ENCODE data around the gene ST3GAL3. TPM values are rescaled to one million over a fixed set of nuclear protein-coding genes. Genes with fewer than 3 reads are reported as not detected.
A peak's percentile ranks its signal among the peaks of the same experiment; 100 is the strongest.

Gene ST3GAL3
- total RNA-seq, 4 donors from 2014 or later: 4.4 to 19.0 (median 6.1) TPM

- H3K27ac ChIP-seq: no peak overlapping the region
- H3K4me3 ChIP-seq: no peak overlapping the region
- DNase-seq: no peak
- H3K27me3 ChIP-seq: no peaks in the 10 kb centered on the region
- peaks cover 0 to 6% (median 0%) of the 10 kb centered on the region in 4 donors for H3K4me1 ChIP-seq
- no peaks in the 10 kb centered on the region for H3K9me3 ChIP-seq
- H3K36me3 ChIP-seq: no peaks in the 10 kb centered on the region
- TF ChIP-seq CTCF (IDR thresholded peaks at IDR 0.05): no peak
- no peak for TF ChIP-seq POLR2A (IDR thresholded peaks at IDR 0.05)
Observed at GRCh38 chr1:43847882-43848281, 140.5 kb downstream of the ST3GAL3 start.

GRCh38 chr1:43849670-43850069, 142.3 kb downstream of the ST3GAL3 start:
- no peaks in the 10 kb centered on the region for H3K27me3 ChIP-seq
- H3K27ac ChIP-seq: no peak overlapping the region
- TF ChIP-seq POLR2A (IDR thresholded peaks at IDR 0.05): no peak
- no peak for TF ChIP-seq CTCF (IDR thresholded peaks at IDR 0.05)
- no peaks in the 10 kb centered on the region for H3K36me3 ChIP-seq
- peaks cover 0 to 8% (median 0%) of the 10 kb centered on the region in 4 donors for H3K4me1 ChIP-seq
- no peak overlapping the region for H3K4me3 ChIP-seq
- no peaks in the 10 kb centered on the region for H3K9me3 ChIP-seq
- no peak for DNase-seq

- no peak overlapping the region for H3K4me3 ChIP-seq
Observed at GRCh38 chr1:43850591-43851233, 143.4 kb downstream of the ST3GAL3 start.

DNA sequence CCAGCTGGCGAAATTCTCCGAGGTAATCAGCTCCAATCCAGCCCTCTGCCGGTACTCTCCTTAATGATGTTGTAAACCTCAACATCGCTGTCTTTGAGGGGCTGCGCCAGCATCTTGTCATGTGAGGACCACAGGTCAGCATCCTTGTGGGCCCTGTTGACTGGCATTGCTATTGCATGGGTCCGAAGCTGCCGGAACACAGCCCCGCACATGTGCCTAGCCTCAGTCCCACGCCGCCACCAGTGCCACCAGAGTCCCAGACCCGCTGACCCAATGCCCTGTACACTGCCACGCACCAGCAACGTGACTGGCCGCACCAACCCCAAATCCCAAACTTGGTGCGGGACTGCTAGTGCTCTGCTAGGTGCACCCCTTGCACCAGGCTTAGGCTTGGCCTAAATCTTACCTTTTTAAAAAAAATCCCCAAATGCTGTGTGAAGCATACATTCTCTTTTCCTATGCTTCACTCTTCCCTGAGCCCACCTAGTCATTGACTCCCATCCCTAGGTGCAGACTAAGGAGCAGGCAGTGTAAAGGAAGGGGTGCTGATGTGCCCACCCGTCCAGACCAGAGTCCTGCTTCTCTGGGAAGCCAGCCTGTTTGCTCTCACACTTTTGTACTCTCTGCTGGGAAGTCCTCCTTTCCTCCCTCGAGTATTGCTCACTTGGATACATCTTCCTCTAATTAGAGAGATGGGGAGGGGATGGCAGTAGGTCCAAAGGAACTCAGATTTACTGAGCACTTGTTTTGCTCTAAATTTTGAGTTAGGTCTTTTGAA, 144.4 kb downstream of the ST3GAL3 start:
- H3K4me1 ChIP-seq: peaks cover 0 to 8% (median 0%) of the 10 kb centered on the region in 4 donors
- no peak overlapping the region for H3K27ac ChIP-seq
- no peaks in the 10 kb centered on the region for H3K36me3 ChIP-seq
- H3K4me3 ChIP-seq: no peak overlapping the region
- no peak for DNase-seq
- TF ChIP-seq CTCF (IDR thresholded peaks at IDR 0.05) (no peak), POLR2A (IDR thresholded peaks at IDR 0.05) (no peak)
- no peaks in the 10 kb centered on the region for H3K9me3 ChIP-seq
- H3K27me3 ChIP-seq: no peaks in the 10 kb centered on the region

More at GRCh38 chr1:43850591-43851233, 143.4 kb downstream of the ST3GAL3 start:
- no peak overlapping the region for H3K27ac ChIP-seq
- H3K27me3 ChIP-seq: no peaks in the 10 kb centered on the region
- no peak for DNase-seq
- H3K4me1 ChIP-seq: peaks cover 0 to 8% (median 0%) of the 10 kb centered on the region in 4 donors
- H3K9me3 ChIP-seq: no peaks in the 10 kb centered on the region
- H3K36me3 ChIP-seq: no peaks in the 10 kb centered on the region
- no peak for TF ChIP-seq CTCF (IDR thresholded peaks at IDR 0.05)
- no peak for TF ChIP-seq POLR2A (IDR thresholded peaks at IDR 0.05)

DNA sequence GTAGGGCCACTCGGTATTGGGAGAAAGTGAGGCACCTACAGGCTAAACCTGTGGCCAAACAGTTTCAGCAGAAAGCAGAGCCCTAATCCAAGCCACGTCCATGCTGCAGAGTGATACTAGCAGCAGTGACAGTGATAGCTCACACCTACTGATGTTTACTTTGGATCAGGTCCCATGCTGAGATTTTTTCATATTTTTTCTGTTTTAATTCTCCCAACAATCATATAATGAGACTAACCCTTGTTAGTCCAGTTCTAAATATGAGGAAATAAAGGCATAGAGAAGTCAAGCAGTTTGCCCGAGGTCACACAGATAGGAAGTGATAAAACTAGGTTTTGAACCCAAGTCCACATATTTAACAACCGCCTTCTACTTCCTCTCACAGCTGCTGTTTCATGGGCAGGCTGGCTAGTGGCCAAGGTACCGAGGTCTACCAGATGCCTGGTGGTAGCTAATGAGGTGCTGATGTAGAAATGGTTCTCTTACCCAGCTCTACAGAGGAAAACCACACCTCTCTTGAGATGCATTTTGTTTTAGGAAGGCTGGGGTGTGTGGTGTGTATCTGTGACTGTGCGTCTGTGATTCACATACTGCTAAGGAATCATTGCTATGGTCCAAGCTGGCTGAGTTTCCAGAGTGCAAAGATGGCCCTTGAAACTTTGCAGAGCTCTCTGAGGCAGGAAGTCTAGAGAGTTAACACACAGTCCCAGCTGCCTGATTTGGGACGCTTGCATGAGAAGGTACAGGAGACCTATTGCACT, 146.0 kb downstream of the ST3GAL3 start:
- DNase-seq: peak; percentile 25 to 82 (median 70)
- no peak overlapping the region for H3K27ac ChIP-seq

More for the DNA sequence above, 146.0 kb downstream of the ST3GAL3 start:
- Histone ChIP-seq H3K27me3 (no peaks in the 10 kb centered on the region), H3K36me3 (no peaks in the 10 kb centered on the region), H3K4me1 (peaks cover 0 to 8% (median 0%) of the 10 kb centered on the region in 4 donors), H3K9me3 (no peaks in the 10 kb centered on the region), H3K4me3 (no peak overlapping the region)
- TF ChIP-seq POLR2A (IDR thresholded peaks at IDR 0.05): no peak
- peak in 1 of 6 experiments; percentile 5 for TF ChIP-seq CTCF (IDR thresholded peaks at IDR 0.05)

Measured in Peyer's patch (tissue), 4 donors.